Activated naive CD8-positive, alpha-beta T cell treated with anti-CD3 and anti-CD28 coated beads, Interleukin-2, amount 10 ng/mL, durations not matched to agents 7 days and 5 days (primary cell): ENCODE results near the gene PAQR5. TPM values are rescaled to one million over a fixed set of nuclear protein-coding genes. Genes with fewer than 3 reads are reported as not detected.
"Not testable (repeated sequence)": the region's sequence is repeated elsewhere in the genome, so short reads cannot be mapped to it uniquely, and the experiment has no call there.

Experiments used
- ATAC-seq: fragments of 150-1000 bp; cut with Tn5 transposase; one replicate; pipeline ENCODE4 v1.10.0; 2021; ENCODE audit warnings: low read depth, moderate library complexity
- POLR2A ChIA-PET: fragments of 350-600 bp; sonication (Branson Sonifier 250); formaldehyde crosslinking; loops from one replicate; lab custom pipeline; 2021; ENCODE audit warnings: antibody characterized with exemption; lab: Charles Lee
- DNase-seq: peaks from one replicate; pipeline ENCODE4 v3.0.0; 2021
- H3K27ac Mint-ChIP-seq: one replicate; pipeline ENCODE4 v1.8.0; 2022; ENCODE audit warnings: mild to moderate bottlenecking, mixed read lengths
- H3K27me3 Mint-ChIP-seq: one replicate; pipeline ENCODE4 v1.8.0; 2022; ENCODE audit warnings: mild to moderate bottlenecking, moderate library complexity, mixed read lengths
- H3K36me3 Mint-ChIP-seq: one replicate; pipeline ENCODE4 v1.8.0; 2021; ENCODE audit warnings: mild to moderate bottlenecking, mixed read lengths
- H3K4me1 Mint-ChIP-seq: one replicate; pipeline ENCODE4 v1.8.0; 2021; ENCODE audit warnings: mixed read lengths
- H3K4me3 Mint-ChIP-seq: one replicate; pipeline ENCODE4 v1.8.0; 2022; ENCODE audit warnings: mild to moderate bottlenecking, moderate library complexity, mixed read lengths
- H3K9me3 Mint-ChIP-seq: one replicate; pipeline ENCODE4 v1.8.0; 2021; ENCODE audit warnings: mixed read lengths
- total RNA-seq, 2 experiments: library from RNA; stranded (reverse); gene quantifications; one replicate each; pipeline ENCODE4 v1.2.3, GENCODE V29; 2021

Gene PAQR5
- total RNA-seq, 2 experiments from 2014 or later, result not detected

- Mint-ChIP-seq H3K9me3 (no peaks in the 10 kb centered on the region), H3K27ac (no peak overlapping the region), H3K4me1 (peaks cover 6% of the 10 kb centered on the region), H3K36me3 (peaks cover 49% of the 10 kb centered on the region), H3K4me3 (no peak overlapping the region), H3K27me3 (no peaks in the 10 kb centered on the region)
- DNase-seq (no peak), ATAC-seq (no peak)
- POLR2A ChIA-PET, result interaction anchor here (0.8 kb wide), 1 partner anchor 29 kb away, joined by 3 read pairs; no protein-coding TSS in a partner anchor
Measured at GRCh38 chr15:69424001-69424400, 125.3 kb downstream of the PAQR5 start.

- POLR2A ChIA-PET, result no interaction called here
- Mint-ChIP-seq H3K36me3 (peaks cover 45% of the 10 kb centered on the region), H3K27ac (no peak overlapping the region), H3K4me1 (no peaks in the 10 kb centered on the region), H3K4me3 (no peak overlapping the region), H3K9me3 (no peaks in the 10 kb centered on the region), H3K27me3 (no peaks in the 10 kb centered on the region)
- DNase-seq (no peak), ATAC-seq (no peak)
Measured at GRCh38 chr15:69424748-69425413, 126.2 kb downstream of the PAQR5 start.

GRCh38 chr15:69433831-69434230, 135.1 kb downstream of the PAQR5 start:
- DNase-seq, result no peak
- H3K4me1 Mint-ChIP-seq, result peaks cover 4% of the 10 kb centered on the region
- H3K27ac Mint-ChIP-seq, result no peak overlapping the region
- no peaks in the 10 kb centered on the region for H3K27me3 Mint-ChIP-seq
- peaks cover 66% of the 10 kb centered on the region for H3K36me3 Mint-ChIP-seq
- POLR2A ChIA-PET, result no interaction called here
- ATAC-seq, result no peak
- H3K4me3 Mint-ChIP-seq, result no peak overlapping the region
- no peaks in the 10 kb centered on the region for H3K9me3 Mint-ChIP-seq

- H3K36me3 Mint-ChIP-seq, result peaks cover 63% of the 10 kb centered on the region
- H3K4me3 Mint-ChIP-seq, result no peak overlapping the region
- POLR2A ChIA-PET, result no interaction called here
- H3K4me1 Mint-ChIP-seq, result peaks cover 4% of the 10 kb centered on the region
- no peak overlapping the region for H3K27ac Mint-ChIP-seq
- H3K9me3 Mint-ChIP-seq, result no peaks in the 10 kb centered on the region
- ATAC-seq (no peak), DNase-seq (no peak)
- no peaks in the 10 kb centered on the region for H3K27me3 Mint-ChIP-seq
Measured at GRCh38 chr15:69434238-69434637, 135.5 kb downstream of the PAQR5 start.

GRCh38 chr15:69434679-69435078, 136.0 kb downstream of the PAQR5 start:
- ATAC-seq, result no peak
- Mint-ChIP-seq H3K27ac (no peak overlapping the region), H3K36me3 (peaks cover 61% of the 10 kb centered on the region), H3K27me3 (no peaks in the 10 kb centered on the region), H3K4me1 (peaks cover 4% of the 10 kb centered on the region), H3K9me3 (no peaks in the 10 kb centered on the region), H3K4me3 (no peak overlapping the region)
- POLR2A ChIA-PET, result no interaction called here
- no peak for DNase-seq

GRCh38 chr15:69435985-69436384, 137.3 kb downstream of the PAQR5 start:
- Mint-ChIP-seq H3K36me3 (peaks cover 60% of the 10 kb centered on the region), H3K27me3 (no peaks in the 10 kb centered on the region), H3K4me3 (no peak overlapping the region), H3K27ac (no peak overlapping the region), H3K4me1 (peaks cover 4% of the 10 kb centered on the region), H3K9me3 (no peaks in the 10 kb centered on the region)
- ATAC-seq, result no peak
- POLR2A ChIA-PET, result no interaction called here
- no peak for DNase-seq

- POLR2A ChIA-PET, result no interaction called here
- H3K4me1 Mint-ChIP-seq, result peaks cover 1% of the 10 kb centered on the region
- peaks cover 59% of the 10 kb centered on the region for H3K36me3 Mint-ChIP-seq
- H3K4me3 Mint-ChIP-seq, result no peak overlapping the region
- ATAC-seq, result no peak
- H3K27me3 Mint-ChIP-seq, result no peaks in the 10 kb centered on the region
- H3K9me3 Mint-ChIP-seq, result no peaks in the 10 kb centered on the region
- H3K27ac Mint-ChIP-seq, result no peak overlapping the region
- no peak for DNase-seq
Measured at GRCh38 chr15:69436951-69437350, 138.2 kb downstream of the PAQR5 start.

- Mint-ChIP-seq H3K36me3 (peaks cover 51% of the 10 kb centered on the region), H3K27me3 (no peaks in the 10 kb centered on the region), H3K27ac (no peak overlapping the region), H3K4me3 (no peak overlapping the region), H3K4me1 (peaks cover 12% of the 10 kb centered on the region), H3K9me3 (no peaks in the 10 kb centered on the region)
- ATAC-seq (no peak), DNase-seq (no peak)
- POLR2A ChIA-PET, result interaction anchor here (1.2 to 1.3 kb wide), 2 partner anchors 13 kb away, joined by 3 to 8 read pairs; partner anchors contain the start of gene RPLP1
Measured at GRCh38 chr15:69439623-69440022, 140.9 kb downstream of the PAQR5 start.

GRCh38 chr15:69443032-69443611, 144.4 kb downstream of the PAQR5 start:
- Mint-ChIP-seq H3K4me1 (peaks cover 13% of the 10 kb centered on the region), H3K4me3 (no peak overlapping the region), H3K9me3 (no peaks in the 10 kb centered on the region), H3K36me3 (peaks cover 53% of the 10 kb centered on the region), H3K27ac (peak overlapping the region; percentile 76), H3K27me3 (no peaks in the 10 kb centered on the region)
- POLR2A ChIA-PET, result interaction anchor here (0.7 to 4.3 kb wide), 6 partner anchors 10 to 1066 kb away, joined by 3 to 42 read pairs (median 4); partner anchors contain the start of genes KIF23 and RPLP1
- ATAC-seq, result peak; percentile 60
- DNase-seq, result no peak

- Mint-ChIP-seq H3K27ac (no peak overlapping the region), H3K36me3 (peaks cover 54% of the 10 kb centered on the region), H3K27me3 (no peaks in the 10 kb centered on the region), H3K9me3 (no peaks in the 10 kb centered on the region), H3K4me1 (peaks cover 13% of the 10 kb centered on the region), H3K4me3 (no peak overlapping the region)
- DNase-seq (no peak), ATAC-seq (no peak)
- POLR2A ChIA-PET, result interaction anchor here (1.6 to 4.3 kb wide), 2 partner anchors 8 to 18 kb away, joined by 5 to 42 read pairs; partner anchors contain the start of gene RPLP1
Measured at GRCh38 chr15:69444686-69445085, 146.0 kb downstream of the PAQR5 start.

GRCh38 chr15:69446953-69447352, 148.2 kb downstream of the PAQR5 start:
- Mint-ChIP-seq H3K4me3 (no peak overlapping the region), H3K27ac (no peak overlapping the region), H3K4me1 (peaks cover 13% of the 10 kb centered on the region), H3K9me3 (no peaks in the 10 kb centered on the region), H3K36me3 (peaks cover 39% of the 10 kb centered on the region), H3K27me3 (no peaks in the 10 kb centered on the region)
- DNase-seq (no peak), ATAC-seq (no peak)
- POLR2A ChIA-PET, result no interaction called here

- not testable (repeated sequence) for H3K9me3 Mint-ChIP-seq, H3K27me3 Mint-ChIP-seq, ATAC-seq, DNase-seq, H3K4me3 Mint-ChIP-seq, H3K27ac Mint-ChIP-seq
- H3K4me1 Mint-ChIP-seq, result peaks cover 23% of the 10 kb centered on the region
- H3K36me3 Mint-ChIP-seq, result peaks cover 47% of the 10 kb centered on the region
- POLR2A ChIA-PET, result interaction anchor here (4.1 kb wide), 1 partner anchor 36 kb away, joined by 52 read pairs; the partner anchor contains the start of gene KIF23
Measured at GRCh38 chr15:69450221-69450620, 151.5 kb downstream of the PAQR5 start.

GRCh38 chr15:69450968-69451695, 152.4 kb downstream of the PAQR5 start:
- POLR2A ChIA-PET, result interaction anchor here (0.7 to 4.4 kb wide), 9 partner anchors 8 to 318 kb away, joined by 3 to 134 read pairs (median 19); partner anchors contain the start of gene KIF23
- Mint-ChIP-seq H3K36me3 (peaks cover 44% of the 10 kb centered on the region), H3K27ac (peak overlapping the region; percentile 100), H3K27me3 (no peaks in the 10 kb centered on the region), H3K9me3 (no peaks in the 10 kb centered on the region), H3K4me3 (peak overlapping the region; percentile 100), H3K4me1 (peaks cover 28% of the 10 kb centered on the region)
- ATAC-seq (no peak), DNase-seq (no peak)
